SK-N-SH (cell line): ENCODE data around the gene PALLD.

ENCODE experiments used
- CHD2 ChIP-seq: fragments of 150-350 bp; IDR thresholded peaks from 2 replicates; pipeline ENCODE4 v1.6.1; 2018; ENCODE audit warnings: low read length; ENCODE audit not compliant: partially characterized antibody
- CTCF ChIP-seq: fragments of 200-600 bp; sonication (generic); IDR thresholded peaks from 2 replicates; pipeline ENCODE4 v1.6.1; 2017; ENCODE audit warnings: antibody characterized with exemption, mild to moderate bottlenecking, moderate library complexity
- EP300 ChIP-seq, 2 experiments: IDR thresholded peaks; 2 replicates each; pipeline versions ENCODE4 v1.4.0 to v1.6.1; 2012; ENCODE audit warnings: borderline replicate concordance in 1 of 2, low read depth in 1 of 2, low read length in 1 of 2
- POLR2AphosphoS5 ChIP-seq: IDR thresholded peaks from 2 replicates; pipeline ENCODE4 v1.6.1; 2012; ENCODE audit warnings: low read depth, low read length
- RAD21 ChIP-seq: IDR thresholded peaks from 2 replicates; pipeline ENCODE4 v1.6.1; 2012; ENCODE audit warnings: mild to moderate bottlenecking, low read length
- RFX5 ChIP-seq: IDR thresholded peaks from 2 replicates; pipeline ENCODE4 v1.6.1; 2012; ENCODE audit warnings: mild to moderate bottlenecking, improper control_type of control experiment, low read length
- SMC3 ChIP-seq: IDR thresholded peaks from 2 replicates; pipeline ENCODE4 v1.6.1; 2012; ENCODE audit warnings: low read depth, low read length, improper control_type of control experiment
- YY1 ChIP-seq: IDR thresholded peaks from 2 replicates; pipeline ENCODE4 v1.4.0; 2012; ENCODE audit warnings: low read depth, mild to moderate bottlenecking

DNA sequence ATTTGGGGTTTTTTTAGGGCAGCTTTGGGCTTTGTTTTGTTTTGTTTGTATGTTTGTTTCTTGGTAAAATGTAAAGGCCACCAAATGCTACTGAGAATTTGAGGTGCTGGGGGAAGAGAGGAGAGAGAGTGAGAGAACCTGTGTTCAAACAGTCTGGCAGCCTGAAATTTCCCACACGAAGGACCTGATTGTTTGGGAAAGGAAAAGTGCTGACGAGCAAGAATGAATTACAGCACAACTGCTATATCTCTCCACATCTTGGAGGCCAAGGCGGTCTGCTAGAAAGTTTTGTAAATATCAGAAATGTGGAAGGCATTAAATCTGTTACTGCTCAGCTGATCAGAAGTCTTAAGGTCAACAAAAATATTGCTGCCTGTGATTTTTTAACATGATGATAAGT is 170.5 kb downstream of the PALLD start:
- TF ChIP-seq RFX5: no peak
- no peak for TF ChIP-seq CTCF
- TF ChIP-seq CHD2: no peak
- no peak for TF ChIP-seq RAD21
- no peak for TF ChIP-seq POLR2AphosphoS5
- no peak for TF ChIP-seq YY1
- no peak for TF ChIP-seq EP300 (IDR thresholded peaks at IDR 0.05; ENCODE audit: borderline replicate concordance in 1 of 2, low read depth in 1 of 2, low read length in 1 of 2)
- TF ChIP-seq SMC3: no peak
